T-helper 1 cell treated with Interleukin-12 subunit alpha and Interleukin-12 subunit beta and Interleukin-4 antibody, amounts not matched to agents 30 ng/mL and 1 ng/mL, for 36 hours (primary cell): ENCODE measurements around the gene CERS4. TPM values are rescaled to one million over a fixed set of nuclear protein-coding genes. Genes with fewer than 3 reads are reported as not detected.
"Not testable (repeated sequence)": the region's sequence is repeated elsewhere in the genome, so short reads cannot be mapped to it uniquely, and the experiment has no call there.

Experiments used
- intact Hi-C: fragments of 100-400 bp; cut with micrococcal nuclease; formaldehyde crosslinking; loops from one replicate; pipeline ENCODE4 v1.15.1; 2024
- total RNA-seq: library from RNA; stranded (reverse); gene quantifications from 2 replicates; pipeline ENCODE4 v1.2.3, GENCODE V29; 2022

The CERS4 gene
- total RNA-seq, 1 donor from 2014 or later: 37.2 TPM

- intact Hi-C loops: loop anchor here (1.0 to 5.0 kb wide), 5 partner anchors 15 to 99 kb away; partner anchors contain the start of gene CD320
Observed at GRCh38 chr19:8209462-8210378, 550 bp downstream of the CERS4 start.

- intact Hi-C loops: no loop called here
Observed at GRCh38 chr19:8210421-8211101, 1.4 kb downstream of the CERS4 start.

- intact Hi-C loops: no loop called here
Observed at GRCh38 chr19:8212212-8212611, 3.0 kb downstream of the CERS4 start.

GRCh38 chr19:8212916-8213315, 3.7 kb downstream of the CERS4 start:
- intact Hi-C loops: no loop called here

- intact Hi-C loops: no loop called here
Observed at GRCh38 chr19:8213827-8214672, 4.9 kb downstream of the CERS4 start.

GRCh38 chr19:8214802-8215201, 5.6 kb downstream of the CERS4 start:
- intact Hi-C loops: no loop called here

- intact Hi-C loops: no loop called here
Observed at GRCh38 chr19:8215783-8216182, 6.6 kb downstream of the CERS4 start.

GRCh38 chr19:8216357-8216756, 7.2 kb downstream of the CERS4 start:
- intact Hi-C loops: no loop called here

GRCh38 chr19:8218127-8218526, 9.0 kb downstream of the CERS4 start:
- intact Hi-C loops: not testable (repeated sequence)

GRCh38 chr19:8220481-8220880, 11.3 kb downstream of the CERS4 start:
- intact Hi-C loops: no loop called here

- intact Hi-C loops: no loop called here
Observed at GRCh38 chr19:8221161-8221560, 12.0 kb downstream of the CERS4 start.

- intact Hi-C loops: not testable (repeated sequence)
Observed at GRCh38 chr19:8223442-8223841, 14.3 kb downstream of the CERS4 start.

GRCh38 chr19:8224394-8225145, 15.4 kb downstream of the CERS4 start:
- intact Hi-C loops: loop anchor here (5.0 kb wide), 1 partner anchor 178 kb away; no protein-coding TSS in a partner anchor

GRCh38 chr19:8231073-8231604, 22.0 kb downstream of the CERS4 start:
- intact Hi-C loops: no loop called here

- intact Hi-C loops: no loop called here
Observed at GRCh38 chr19:8233370-8233769, 24.2 kb downstream of the CERS4 start.

GRCh38 chr19:8237026-8237425, 27.9 kb downstream of the CERS4 start:
- intact Hi-C loops: no loop called here

- intact Hi-C loops: no loop called here
Observed at GRCh38 chr19:8238251-8238650, 29.1 kb downstream of the CERS4 start.

- intact Hi-C loops: no loop called here
Observed at GRCh38 chr19:8239528-8240273, 30.5 kb downstream of the CERS4 start.

- intact Hi-C loops: no loop called here
Observed at GRCh38 chr19:8240274-8241229, 31.4 kb downstream of the CERS4 start.
